Transverse colon (tissue), 4 donors: Measurements from ENCODE around the gene RPL14. TPM values are rescaled to one million over a fixed set of nuclear protein-coding genes. Genes with fewer than 3 reads are reported as not detected.

Experiments used
- DNase-seq: peaks from one replicate; pipeline ENCODE4 v3.0.0-alpha.2; 2019
- H3K27ac ChIP-seq, 4 donors: fragments of 200-600 bp; sonication (generic); 2 replicates each; pipeline ENCODE4 v1.5.1; 2016 to 2018; ENCODE audit warnings: inconsistent platforms in 4 of 4
- H3K27me3 ChIP-seq: fragments of 200-600 bp; sonication (generic); 2 replicates; pipeline ENCODE4 v1.5.1; 2017; ENCODE audit warnings: inconsistent platforms
- H3K36me3 ChIP-seq, 4 donors: fragments of 200-600 bp; sonication (generic); 2 replicates each; pipeline ENCODE4 v1.5.1; 2017 to 2019; ENCODE audit warnings: inconsistent platforms in 4 of 4
- H3K4me1 ChIP-seq, 4 donors: fragments of 200-600 bp; sonication (generic); 2 replicates each; pipeline ENCODE4 v1.5.1; 2017 to 2020; ENCODE audit warnings: inconsistent platforms in 4 of 4
- H3K4me3 ChIP-seq, 4 donors: fragments of 200-600 bp; sonication (generic); 1 replicate in 1 of 4; 2 replicates in 3 of 4; pipeline versions ENCODE4 v1.5.1 to v1.6.1; 2017 to 2019; ENCODE audit warnings: inconsistent platforms in 4 of 4
- H3K9me3 ChIP-seq, 2 donors: fragments of 200-600 bp; sonication (generic); 2 replicates each; pipeline ENCODE4 v1.5.1; 2017 to 2019; ENCODE audit warnings: inconsistent platforms in 2 of 2
- EP300 ChIP-seq: sonication (generic); formaldehyde crosslinking; IDR thresholded peaks from one replicate; pipeline ENCODE4 v1.6.1; 2017; ENCODE audit warnings: antibody characterized with exemption, low read depth
- POLR2A ChIP-seq: fragments of 450-650 bp; IDR thresholded peaks from one replicate; pipeline ENCODE4 v1.6.1; 2016; ENCODE audit warnings: antibody characterized with exemption, mild to moderate bottlenecking, moderate library complexity
- POLR2AphosphoS5 ChIP-seq, 3 donors: sonication (generic); formaldehyde crosslinking; IDR thresholded peaks; one replicate each; pipeline ENCODE4 v1.6.1; 2016; ENCODE audit warnings: antibody characterized with exemption in 3 of 3
- WGBS, 2 donors: methylation state at CpG; one replicate each; pipeline ENCODE4 v1.1.5; 2018; ENCODE audit warnings: low coverage in 1 of 2; 5-methylcytosine and 5-hydroxymethylcytosine counted together
- in situ Hi-C, 4 donors: fragments of 200-750 bp; cut with MboI; loops; one replicate each; pipeline versions ENCODE4 v1.15.0 to v1.15.1; 2017; ENCODE audit warnings: low sequenced_read_pairs in 3 of 4, low pct_ligation_motif_present in 1 of 4, low pct_unique_long_range_greater_than_20kb in 1 of 4
- intact Hi-C: fragments of 100-400 bp; cut with DNase I; formaldehyde crosslinking; loops from one replicate; pipeline ENCODE4 v1.15.1; 2023; ENCODE audit warnings: low total_unique reads
- total RNA-seq, 4 donors: library from RNA; depleted of rRNA; stranded (reverse); fragments of >200 nt; gene quantifications; one replicate each; pipeline ENCODE4 v1.1.0, GENCODE V29; 2016
- TF ChIP-seq, protein P1 (sequence below), 5 experiments: fragments of 200-600 bp in 3 of 5; fragments of 450-650 bp in 2 of 5; sonication (generic) in 3 of 5; IDR thresholded peaks; 1 replicate in 2 of 5; 2 replicates in 3 of 5; pipeline ENCODE4 v1.5.1; 2016 to 2017; ENCODE audit warnings: antibody characterized with exemption in 5 of 5, inconsistent platforms in 3 of 5, mild to moderate bottlenecking in 2 of 5, moderate library complexity in 1 of 5

RPL14 gene
- total RNA-seq, 4 donors from 2014 or later: 90.1 to 299 (median 194) TPM

DNA sequence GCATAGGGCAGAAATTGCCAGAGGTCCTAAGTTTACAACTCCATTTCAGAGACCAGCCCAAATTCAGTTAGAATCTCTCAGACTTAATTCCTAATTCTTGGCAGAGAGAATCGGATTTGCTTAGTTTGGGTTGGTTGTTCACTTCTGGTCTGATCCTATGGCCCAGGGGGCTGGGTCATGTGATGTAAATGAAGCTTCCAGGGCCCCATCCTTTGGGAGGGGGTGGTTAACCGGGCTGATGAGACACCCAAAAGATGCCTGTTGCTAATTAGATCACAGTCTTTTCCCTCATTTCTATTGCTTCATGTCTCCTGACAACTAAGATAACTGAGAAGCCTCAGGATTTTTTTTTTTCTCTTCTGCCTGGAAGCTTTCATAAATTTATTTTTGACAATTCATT, 37.6 kb downstream of the RPL14 start:
- no peak for DNase-seq
- Histone ChIP-seq H3K27me3 (no peaks in the 10 kb centered on the region), H3K9me3 (no peaks in the 10 kb centered on the region), H3K36me3 (no peaks in the 10 kb centered on the region), H3K4me3 (no peak overlapping the region), H3K27ac (no peak overlapping the region), H3K4me1 (no peaks in the 10 kb centered on the region)
- TF ChIP-seq, protein P1, sequence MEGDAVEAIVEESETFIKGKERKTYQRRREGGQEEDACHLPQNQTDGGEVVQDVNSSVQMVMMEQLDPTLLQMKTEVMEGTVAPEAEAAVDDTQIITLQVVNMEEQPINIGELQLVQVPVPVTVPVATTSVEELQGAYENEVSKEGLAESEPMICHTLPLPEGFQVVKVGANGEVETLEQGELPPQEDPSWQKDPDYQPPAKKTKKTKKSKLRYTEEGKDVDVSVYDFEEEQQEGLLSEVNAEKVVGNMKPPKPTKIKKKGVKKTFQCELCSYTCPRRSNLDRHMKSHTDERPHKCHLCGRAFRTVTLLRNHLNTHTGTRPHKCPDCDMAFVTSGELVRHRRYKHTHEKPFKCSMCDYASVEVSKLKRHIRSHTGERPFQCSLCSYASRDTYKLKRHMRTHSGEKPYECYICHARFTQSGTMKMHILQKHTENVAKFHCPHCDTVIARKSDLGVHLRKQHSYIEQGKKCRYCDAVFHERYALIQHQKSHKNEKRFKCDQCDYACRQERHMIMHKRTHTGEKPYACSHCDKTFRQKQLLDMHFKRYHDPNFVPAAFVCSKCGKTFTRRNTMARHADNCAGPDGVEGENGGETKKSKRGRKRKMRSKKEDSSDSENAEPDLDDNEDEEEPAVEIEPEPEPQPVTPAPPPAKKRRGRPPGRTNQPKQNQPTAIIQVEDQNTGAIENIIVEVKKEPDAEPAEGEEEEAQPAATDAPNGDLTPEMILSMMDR (IDR thresholded peaks at IDR 0.05): no peak
- TF ChIP-seq POLR2AphosphoS5 (IDR thresholded peaks at IDR 0.05) (no peak), EP300 (no peak), POLR2A (no peak)
- in situ Hi-C loops: no loop called here
- WGBS, 2 donors: 60% methylated on average over 2 of the region's 2 CpGs; no CpG with 5 or more reads in 1 of the 2 donors
- intact Hi-C loops: no loop called here

DNA sequence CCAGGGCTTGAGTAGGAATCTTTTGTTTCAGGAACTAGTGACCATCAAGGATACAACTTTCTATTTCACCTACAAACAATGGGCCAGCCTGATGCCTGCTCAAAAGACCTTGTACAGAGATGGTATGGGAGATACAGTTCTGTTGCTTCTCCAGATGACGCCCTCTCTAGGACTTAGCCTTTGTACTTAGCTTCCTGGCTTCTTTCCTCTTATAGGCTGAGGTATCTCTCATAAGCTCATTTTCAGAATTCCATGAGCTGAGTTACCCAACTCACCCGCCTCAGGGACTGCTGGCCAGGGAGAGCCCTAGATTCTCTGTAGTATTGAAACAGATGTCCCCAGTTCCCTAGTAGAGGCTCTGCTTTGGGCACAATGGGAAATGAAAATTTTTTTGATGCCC, 40.1 kb downstream of the RPL14 start:
- no peaks in the 10 kb centered on the region for H3K27me3 ChIP-seq
- H3K36me3 ChIP-seq: no peaks in the 10 kb centered on the region
- H3K4me3 ChIP-seq: no peak overlapping the region
- H3K4me1 ChIP-seq: no peaks in the 10 kb centered on the region
- no peak for DNase-seq
- in situ Hi-C loops: no loop called here
- H3K9me3 ChIP-seq: no peaks in the 10 kb centered on the region
- no peak overlapping the region for H3K27ac ChIP-seq
- no peak for TF ChIP-seq POLR2AphosphoS5 (IDR thresholded peaks at IDR 0.05)
- TF ChIP-seq, protein P1 (IDR thresholded peaks at IDR 0.05): no peak
- WGBS, 2 donors: 93% methylated on average over 2 of the region's 2 CpGs; no CpG with 5 or more reads in 1 of the 2 donors
- intact Hi-C loops: no loop called here

DNA sequence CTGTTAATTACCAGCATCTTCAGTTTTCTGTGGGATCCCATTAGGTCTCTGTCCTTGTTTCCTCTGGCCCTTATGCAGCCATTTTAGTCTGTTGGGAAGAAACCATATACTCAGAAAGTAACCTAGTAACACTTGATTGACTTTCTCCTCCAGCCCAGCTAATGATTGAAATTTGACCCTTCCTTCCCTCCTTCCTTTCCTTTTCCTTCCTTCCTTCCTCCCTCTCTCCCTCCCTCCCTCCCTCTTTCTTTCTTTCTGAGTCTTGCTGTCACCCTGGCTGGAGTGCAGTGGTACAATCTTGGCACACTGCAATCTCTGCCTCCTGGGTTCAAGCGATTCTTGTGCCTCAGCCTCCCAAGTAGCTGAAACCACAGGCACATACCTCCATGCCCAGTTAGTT, 42.8 kb downstream of the RPL14 start:
- no peaks in the 10 kb centered on the region for H3K9me3 ChIP-seq
- in situ Hi-C loops (no loop called here), intact Hi-C loops (no loop called here)
- H3K36me3 ChIP-seq: no peaks in the 10 kb centered on the region
- H3K27ac ChIP-seq: no peak overlapping the region
- no peak overlapping the region for H3K4me3 ChIP-seq
- no peaks in the 10 kb centered on the region for H3K27me3 ChIP-seq
- TF ChIP-seq POLR2A (no peak), POLR2AphosphoS5 (IDR thresholded peaks at IDR 0.05) (no peak)
- TF ChIP-seq, protein P1 (IDR thresholded peaks at IDR 0.05): no peak
- H3K4me1 ChIP-seq: peaks cover 0 to 7% (median 2%) of the 10 kb centered on the region in 4 donors
- WGBS, 2 donors: 92% methylated on average over 1 of the region's 1 CpG; no CpG with 5 or more reads in 1 of the 2 donors
- DNase-seq: no peak

DNA sequence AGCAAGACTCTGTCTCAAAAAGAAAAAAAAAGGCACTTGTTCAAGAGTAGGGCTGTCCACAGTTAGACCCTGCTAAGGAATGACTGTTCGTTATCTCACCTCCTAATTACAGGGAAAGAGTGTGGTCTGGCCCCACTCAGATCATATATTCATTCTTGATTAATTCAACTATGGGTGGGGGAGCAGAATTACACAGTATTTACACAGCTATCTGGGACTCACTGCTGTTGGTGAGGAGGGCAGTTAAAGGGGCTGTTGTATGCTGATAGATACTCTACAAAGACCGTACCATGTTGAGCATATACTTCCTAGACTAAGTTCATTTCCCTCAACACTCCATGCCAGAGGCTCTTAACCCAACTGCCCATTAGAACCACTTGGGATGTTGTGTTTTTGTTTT, 44.9 kb downstream of the RPL14 start:
- Histone ChIP-seq H3K27ac (no peak overlapping the region), H3K27me3 (no peaks in the 10 kb centered on the region), H3K4me1 (peaks cover 0 to 16% (median 13%) of the 10 kb centered on the region in 4 donors), H3K4me3 (no peak overlapping the region), H3K36me3 (no peaks in the 10 kb centered on the region), H3K9me3 (no peaks in the 10 kb centered on the region)
- TF ChIP-seq EP300: no peak
- TF ChIP-seq, protein P1 (IDR thresholded peaks at IDR 0.05): no peak
- TF ChIP-seq POLR2AphosphoS5 (IDR thresholded peaks at IDR 0.05): no peak
- no peak for TF ChIP-seq POLR2A
- no peak for DNase-seq
- in situ Hi-C loops (no loop called here), intact Hi-C loops (no loop called here)
- 90 to 91% methylated on average over 1 to 2 of the region's 2 CpGs for WGBS, 2 donors
